ENCODE measurements around the gene BTN1A1.

GRCh38 chr6:26483727-26484126 is 16.4 kb upstream of the BTN1A1 start:
- TF ChIP-seq, protein P1, sequence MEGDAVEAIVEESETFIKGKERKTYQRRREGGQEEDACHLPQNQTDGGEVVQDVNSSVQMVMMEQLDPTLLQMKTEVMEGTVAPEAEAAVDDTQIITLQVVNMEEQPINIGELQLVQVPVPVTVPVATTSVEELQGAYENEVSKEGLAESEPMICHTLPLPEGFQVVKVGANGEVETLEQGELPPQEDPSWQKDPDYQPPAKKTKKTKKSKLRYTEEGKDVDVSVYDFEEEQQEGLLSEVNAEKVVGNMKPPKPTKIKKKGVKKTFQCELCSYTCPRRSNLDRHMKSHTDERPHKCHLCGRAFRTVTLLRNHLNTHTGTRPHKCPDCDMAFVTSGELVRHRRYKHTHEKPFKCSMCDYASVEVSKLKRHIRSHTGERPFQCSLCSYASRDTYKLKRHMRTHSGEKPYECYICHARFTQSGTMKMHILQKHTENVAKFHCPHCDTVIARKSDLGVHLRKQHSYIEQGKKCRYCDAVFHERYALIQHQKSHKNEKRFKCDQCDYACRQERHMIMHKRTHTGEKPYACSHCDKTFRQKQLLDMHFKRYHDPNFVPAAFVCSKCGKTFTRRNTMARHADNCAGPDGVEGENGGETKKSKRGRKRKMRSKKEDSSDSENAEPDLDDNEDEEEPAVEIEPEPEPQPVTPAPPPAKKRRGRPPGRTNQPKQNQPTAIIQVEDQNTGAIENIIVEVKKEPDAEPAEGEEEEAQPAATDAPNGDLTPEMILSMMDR (IDR thresholded peaks at IDR 0.05; ENCODE audit: low read depth, low read length, poor library complexity, severe bottlenecking), result no peak
- no peak for TF ChIP-seq EZH2phosphoT487 (IDR thresholded peaks at IDR 0.05; ENCODE audit: borderline replicate concordance, low read length)

Data from DOHH2 (cell line).